Measurements from ENCODE around the gene ROPN1L.

DNA sequence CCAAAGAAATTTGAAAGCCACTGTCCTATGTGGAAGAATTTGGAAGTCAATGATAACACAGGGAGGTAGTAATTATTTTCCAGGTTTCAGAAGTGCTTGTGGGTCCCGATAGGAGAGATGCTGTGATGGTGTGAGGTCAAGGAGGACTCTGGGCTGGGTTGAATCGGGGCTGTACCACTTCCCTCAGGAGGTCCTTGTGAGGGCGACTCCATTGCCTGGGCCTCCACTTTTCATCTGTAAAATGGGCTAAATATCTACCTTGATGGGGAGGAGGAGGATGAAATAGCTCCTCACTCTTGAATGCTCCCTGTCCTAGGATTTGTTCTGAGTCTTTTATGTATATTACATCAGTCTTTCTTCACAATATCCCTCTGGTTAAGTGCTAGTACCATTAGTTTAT lies 59.0 kb downstream of the ROPN1L start:
- TF ChIP-seq, protein P1, sequence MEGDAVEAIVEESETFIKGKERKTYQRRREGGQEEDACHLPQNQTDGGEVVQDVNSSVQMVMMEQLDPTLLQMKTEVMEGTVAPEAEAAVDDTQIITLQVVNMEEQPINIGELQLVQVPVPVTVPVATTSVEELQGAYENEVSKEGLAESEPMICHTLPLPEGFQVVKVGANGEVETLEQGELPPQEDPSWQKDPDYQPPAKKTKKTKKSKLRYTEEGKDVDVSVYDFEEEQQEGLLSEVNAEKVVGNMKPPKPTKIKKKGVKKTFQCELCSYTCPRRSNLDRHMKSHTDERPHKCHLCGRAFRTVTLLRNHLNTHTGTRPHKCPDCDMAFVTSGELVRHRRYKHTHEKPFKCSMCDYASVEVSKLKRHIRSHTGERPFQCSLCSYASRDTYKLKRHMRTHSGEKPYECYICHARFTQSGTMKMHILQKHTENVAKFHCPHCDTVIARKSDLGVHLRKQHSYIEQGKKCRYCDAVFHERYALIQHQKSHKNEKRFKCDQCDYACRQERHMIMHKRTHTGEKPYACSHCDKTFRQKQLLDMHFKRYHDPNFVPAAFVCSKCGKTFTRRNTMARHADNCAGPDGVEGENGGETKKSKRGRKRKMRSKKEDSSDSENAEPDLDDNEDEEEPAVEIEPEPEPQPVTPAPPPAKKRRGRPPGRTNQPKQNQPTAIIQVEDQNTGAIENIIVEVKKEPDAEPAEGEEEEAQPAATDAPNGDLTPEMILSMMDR (IDR thresholded peaks at IDR 0.05; ENCODE audit: insufficient read depth, low read depth, low read length), result no peak
- no peak for TF ChIP-seq EZH2 (IDR thresholded peaks at IDR 0.05; ENCODE audit: insufficient read depth, low read length)
